GM19463 (cell line): ENCODE measurements around the gene P3H3.
A peak's percentile ranks its signal among the peaks of the same experiment; 100 is the strongest.

Experiments used
- ATAC-seq: cut with Tn5 transposase; IDR thresholded peaks from one replicate; pipeline ENCODE4 v1.9.1; 2021; ENCODE audit warnings: mild to moderate bottlenecking, moderate library complexity; ENCODE audit not compliant: unreplicated experiment

P3H3 gene

DNA sequence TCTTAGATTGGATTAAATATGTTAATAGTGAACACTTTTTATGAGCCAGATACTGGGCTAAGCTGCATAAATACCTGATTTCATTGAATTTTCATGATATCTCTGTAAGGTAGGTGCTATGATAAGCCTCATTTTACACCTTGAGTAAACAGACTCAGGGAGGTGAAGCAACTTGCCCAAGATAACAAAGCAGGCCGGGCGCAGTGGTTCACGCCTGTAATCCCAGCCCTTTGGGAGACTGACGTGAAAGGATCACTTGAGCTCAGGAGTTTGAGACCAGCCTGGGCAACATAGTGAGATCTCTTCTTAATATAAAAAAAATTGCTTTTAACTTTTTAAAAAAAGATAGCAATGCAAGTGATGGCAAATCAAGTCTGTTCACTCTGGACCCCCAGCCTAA lies 13.9 kb downstream of the P3H3 start:
- ATAC-seq: no peak

DNA sequence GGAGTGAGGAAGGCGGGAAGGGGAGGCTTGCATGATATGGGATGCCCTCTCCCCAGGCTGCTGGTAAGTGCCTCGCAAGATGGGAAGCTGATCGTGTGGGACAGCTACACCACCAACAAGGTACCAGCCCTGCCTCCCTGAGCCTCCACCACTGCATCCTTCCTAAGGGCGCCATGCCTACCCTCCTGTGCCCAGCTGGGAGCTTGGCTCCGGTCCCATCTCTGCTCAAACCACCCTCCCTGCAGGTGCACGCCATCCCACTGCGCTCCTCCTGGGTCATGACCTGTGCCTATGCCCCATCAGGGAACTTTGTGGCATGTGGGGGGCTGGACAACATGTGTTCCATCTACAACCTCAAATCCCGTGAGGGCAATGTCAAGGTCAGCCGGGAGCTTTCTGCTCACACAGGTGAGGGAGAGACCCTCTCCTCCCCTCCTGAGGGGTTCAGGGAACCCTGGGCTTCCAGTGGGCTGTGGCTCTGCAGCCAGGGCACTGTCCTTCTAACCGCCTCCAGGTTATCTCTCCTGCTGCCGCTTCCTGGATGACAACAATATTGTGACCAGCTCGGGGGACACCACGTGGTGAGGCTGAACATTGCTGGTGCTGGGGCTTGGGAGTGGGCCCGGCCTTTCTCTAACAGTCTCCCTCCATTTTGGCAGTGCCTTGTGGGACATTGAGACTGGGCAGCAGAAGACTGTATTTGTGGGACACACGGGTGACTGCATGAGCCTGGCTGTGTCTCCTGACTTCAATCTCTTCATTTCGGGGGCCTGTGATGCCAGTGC lies 15.1 kb downstream of the P3H3 start:
- no peak for ATAC-seq

DNA sequence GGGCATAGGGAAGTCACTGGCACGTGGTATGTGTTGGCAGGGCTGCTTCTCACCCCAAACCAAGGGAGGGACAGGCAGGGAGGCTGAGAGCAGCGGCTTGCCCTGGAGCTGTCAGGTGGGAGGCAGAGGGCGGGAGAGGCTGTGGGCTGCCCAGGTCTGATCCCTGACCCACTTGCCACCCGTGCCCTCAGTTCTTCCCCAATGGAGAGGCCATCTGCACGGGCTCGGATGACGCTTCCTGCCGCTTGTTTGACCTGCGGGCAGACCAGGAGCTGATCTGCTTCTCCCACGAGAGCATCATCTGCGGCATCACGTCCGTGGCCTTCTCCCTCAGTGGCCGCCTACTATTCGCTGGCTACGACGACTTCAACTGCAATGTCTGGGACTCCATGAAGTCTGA lies 17.2 kb downstream of the P3H3 start:
- no peak for ATAC-seq

DNA sequence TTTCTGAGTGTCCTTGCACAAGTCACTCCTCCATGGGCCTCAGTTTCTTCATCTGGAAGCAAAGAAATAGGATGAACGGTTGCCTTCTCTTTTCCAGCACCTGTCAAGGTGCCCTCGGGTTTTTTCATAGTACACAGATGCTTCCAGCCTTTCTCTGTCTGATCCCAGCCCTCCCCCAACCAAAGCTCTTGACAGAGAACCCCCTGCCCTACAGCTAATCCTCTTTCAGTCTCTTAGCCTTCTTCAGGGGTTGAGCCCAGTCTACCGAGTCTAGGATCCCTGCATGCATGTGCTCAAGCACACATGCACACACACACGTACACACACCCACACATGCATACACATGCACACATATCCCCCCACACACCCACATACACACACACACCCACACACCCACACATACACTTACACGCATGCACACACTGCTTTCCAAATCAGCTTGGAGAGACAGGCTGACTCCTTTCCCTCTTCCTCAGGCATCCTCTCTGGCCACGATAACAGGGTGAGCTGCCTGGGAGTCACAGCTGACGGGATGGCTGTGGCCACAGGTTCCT lies 18.2 kb downstream of the P3H3 start:
- no peak for ATAC-seq

DNA sequence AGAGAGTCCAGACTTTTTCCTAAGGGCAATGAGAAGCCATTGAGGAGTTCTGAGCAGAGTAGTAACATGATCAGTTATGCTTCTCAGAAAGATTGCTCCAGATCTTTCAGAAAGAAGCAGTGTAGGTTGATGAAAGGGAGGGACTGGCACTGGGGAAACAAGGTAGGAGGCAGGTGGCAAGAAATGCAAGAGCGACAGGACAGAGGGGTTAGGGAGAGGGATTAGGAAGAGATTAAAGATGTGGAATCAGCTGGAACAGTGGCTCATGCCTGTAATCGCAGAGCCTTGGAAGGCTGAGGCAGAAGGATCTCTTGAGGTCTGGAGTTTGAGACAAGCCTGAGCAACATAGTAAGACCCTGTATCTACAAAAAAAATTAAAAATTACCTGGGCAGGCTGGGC lies 19.5 kb downstream of the P3H3 start:
- ATAC-seq: no peak

DNA sequence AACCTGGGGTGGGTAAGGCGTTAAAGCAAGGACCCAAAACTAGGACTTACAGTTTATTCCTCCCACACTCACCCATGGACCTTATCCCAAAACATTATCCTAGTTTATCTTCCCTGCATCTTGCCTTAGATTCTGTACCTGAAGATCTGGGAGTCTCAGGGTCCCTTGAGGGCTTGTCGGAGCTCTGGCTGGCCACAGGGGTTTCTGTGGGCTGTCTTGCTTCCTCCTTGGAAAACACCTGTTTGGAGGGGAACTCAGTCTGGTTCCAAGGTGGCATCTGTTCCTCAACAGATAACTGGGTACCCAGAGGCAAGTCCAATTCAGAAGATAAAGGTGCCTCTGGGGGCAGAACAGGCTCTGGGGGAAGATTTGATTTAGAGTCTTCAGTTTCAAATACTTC lies 21.2 kb downstream of the P3H3 start:
- no peak for ATAC-seq

DNA sequence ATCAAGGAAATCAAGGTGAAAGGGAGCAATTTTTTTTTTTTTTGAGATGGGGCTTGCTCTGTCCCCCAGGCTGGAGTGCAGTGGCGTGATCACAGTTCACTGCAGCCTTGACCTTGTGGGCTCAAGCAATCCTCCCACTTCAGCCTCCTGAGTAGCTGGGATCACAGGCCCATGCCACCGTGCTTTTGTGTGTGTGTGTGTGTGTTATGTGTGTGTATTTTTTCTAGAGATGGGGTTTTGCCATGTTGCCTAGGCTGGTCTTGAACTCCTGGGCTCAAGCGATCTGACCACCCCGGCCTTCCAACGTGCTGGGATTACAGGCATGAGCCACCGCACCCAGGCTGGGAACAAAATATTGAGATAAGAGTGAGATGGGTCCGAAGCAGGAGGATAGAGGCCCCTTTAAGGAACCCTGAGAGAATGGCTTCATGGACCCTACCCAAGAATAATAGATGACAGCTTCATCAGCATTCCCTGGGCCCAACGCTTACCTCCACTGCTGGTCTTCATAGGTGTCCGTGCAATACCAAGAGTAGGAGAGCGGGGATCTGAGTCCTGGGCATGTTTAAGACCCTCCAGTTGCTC lies 21.9 kb downstream of the P3H3 start:
- no peak for ATAC-seq

DNA sequence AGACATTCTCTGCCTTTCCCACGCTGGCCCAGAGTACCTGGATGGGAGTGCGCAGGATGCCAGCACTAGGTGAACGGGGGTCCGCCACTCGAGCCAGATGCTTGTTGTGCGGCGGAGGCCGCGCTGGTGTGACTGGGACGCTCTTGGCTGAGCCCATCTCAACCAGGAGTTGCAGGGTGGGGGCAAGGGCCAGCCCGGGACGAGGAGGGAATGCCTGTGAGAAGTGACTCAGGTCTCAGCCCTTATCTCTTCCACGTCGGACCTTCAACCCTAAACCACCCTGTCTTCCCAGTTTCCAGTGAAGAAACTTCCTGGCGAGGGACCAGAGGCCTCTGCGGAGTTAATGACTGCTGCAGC lies 22.6 kb downstream of the P3H3 start:
- ATAC-seq: no peak

DNA sequence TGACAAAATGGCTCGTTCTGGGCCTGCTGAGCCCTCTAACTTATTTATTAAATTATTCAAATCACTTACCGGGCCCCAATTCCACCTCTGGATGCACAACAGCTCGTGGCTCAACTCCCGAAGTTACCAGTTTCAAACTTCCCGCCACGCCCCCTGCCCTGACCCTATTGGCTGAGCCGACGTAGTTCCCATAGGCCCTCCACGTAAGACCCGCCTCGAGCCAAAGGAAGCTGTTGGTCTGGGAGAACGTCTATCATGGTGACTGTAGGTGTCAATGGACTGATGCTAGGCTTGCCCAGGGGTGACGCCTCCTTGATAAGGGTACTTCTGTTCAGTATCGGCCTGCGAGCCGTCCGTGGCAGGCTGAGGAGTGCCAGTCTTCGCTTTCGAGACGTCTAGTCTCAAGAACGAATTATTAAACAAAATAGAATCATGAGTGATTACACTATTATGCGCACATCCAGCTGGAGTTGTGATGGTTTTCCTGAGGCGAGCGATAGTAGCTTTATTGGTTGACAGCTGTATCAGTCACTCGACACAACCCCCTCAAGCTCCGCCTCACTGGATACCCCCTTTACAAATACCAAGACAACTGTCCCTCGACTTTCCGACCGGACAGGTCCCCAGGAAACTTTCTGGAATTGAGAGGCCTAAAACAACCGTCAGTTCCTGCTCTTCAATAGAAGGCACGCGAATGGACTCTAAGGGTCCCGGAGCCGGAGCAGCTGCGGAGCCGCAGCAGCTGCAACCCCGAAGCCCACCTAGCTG lies 23.1 kb downstream of the P3H3 start, which contains the start of gene CDCA3:
TSS of gene CDCA3 (minus strand) at position 134 of the 768 bp plus-strand sequence. CDS start 334 bp downstream, outside the sequence.
- peak; percentile 44 for ATAC-seq

DNA sequence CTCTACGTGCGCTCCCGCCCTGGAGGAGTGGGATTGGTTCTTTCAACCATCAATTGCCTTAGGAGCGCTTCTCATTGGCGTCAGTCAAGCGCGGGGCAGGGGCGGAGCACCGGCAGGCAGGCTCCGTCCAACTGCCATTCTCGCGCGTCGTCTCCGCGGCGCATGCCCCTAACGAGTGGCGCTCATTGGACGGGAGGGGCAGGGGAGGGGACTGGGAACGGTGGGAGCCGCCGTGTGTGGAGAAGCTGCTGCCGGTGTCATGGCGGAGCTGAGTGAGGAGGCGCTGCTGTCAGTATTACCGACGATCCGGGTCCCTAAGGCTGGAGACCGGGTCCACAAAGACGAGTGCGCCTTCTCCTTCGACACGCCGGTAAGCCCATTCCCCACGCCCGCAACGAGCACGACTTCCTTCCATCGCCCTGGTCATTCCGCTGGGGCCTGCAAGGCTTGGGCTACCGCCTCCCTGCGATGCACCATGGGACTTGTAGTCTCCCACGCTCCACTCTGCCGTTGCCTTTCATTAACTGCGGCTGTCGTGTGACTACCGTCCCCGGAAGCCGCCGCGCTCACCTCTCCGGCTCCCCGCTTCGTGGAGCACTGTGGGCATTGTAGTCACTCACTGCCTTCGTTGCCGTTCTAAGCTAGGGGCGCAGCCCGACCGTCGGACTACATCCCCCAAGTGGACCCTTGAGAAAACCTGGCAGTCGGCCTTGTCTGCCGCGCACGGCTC lies 23.9 kb downstream of the P3H3 start, which contains the start of gene USP5:
TSS of gene USP5 (plus strand) at position 230 of the 730 bp plus-strand sequence. CDS start at position 260, 30 bp downstream.
- ATAC-seq: peak; percentile 69

DNA sequence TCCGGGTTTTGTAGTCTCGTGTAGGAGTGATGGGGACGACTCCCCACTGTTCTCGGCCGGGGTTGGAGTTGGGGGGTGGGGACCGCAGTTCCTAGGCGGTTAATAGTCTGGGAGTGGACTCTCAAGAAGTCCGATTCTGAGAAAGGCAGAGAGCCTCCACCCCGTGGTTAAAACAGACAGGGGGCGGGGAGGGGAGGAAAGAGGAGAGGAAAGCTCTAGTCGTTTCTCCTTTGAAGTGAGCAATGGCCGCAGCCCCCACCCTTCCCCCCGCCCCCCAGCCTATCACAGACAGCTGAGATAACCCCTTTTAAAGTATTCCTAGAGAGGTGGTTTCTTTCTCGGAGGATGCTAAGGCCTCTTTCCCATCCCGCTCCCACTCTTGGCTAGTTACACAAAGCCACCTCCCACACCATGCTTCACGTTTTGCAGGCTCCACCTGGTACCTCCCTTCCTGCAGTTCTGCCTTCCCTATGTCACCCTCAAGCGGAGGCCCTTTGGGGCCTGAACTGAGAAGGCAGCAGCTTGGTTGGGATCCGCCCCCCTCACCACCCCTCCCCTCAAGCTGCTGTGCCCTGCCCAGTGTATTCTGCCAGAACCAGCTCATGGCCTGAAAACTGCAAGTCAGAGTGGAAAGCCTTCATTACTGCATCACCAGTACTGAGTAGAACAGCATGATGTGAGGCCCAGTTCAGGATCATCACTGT lies 24.6 kb downstream of the P3H3 start:
- no peak for ATAC-seq

DNA sequence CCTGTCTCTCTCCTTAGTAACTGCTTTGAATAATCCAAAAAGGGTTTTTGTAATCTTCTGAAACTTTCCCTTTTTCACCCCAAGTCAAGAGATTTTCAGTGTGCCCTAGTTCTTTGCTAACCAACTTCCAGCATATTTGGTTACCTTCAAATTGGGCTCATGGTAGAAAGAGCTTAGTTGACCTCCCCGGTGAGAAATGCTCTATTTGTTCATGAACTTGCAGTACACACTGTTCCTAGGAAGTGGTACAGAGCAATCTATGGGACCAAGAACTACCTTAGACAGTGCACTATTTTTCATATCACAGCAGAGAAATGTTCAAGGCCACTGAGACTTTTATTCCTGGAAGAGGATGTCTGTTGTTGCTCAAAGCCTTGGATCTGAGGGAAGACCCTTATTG lies 25.4 kb downstream of the P3H3 start:
- no peak for ATAC-seq

DNA sequence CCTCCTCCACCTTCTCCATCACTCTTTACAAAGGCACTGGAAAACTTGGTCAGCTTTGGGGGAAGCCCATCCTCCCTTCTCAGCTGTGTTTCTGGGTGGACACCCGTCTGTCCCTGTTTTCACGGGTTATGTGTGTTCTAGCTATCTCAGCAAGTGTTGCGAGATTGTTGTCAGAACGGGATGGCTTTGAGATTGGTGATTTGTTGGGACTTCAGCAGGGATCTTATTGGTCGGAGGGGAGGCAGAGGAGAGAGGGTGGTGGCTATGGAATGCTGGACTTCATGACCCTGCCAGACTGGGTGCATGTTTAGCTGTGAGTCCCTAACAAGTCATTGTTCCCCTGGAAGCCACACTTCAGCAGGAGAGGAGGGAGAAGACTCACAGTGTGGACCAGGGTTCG lies 25.8 kb downstream of the P3H3 start:
- ATAC-seq: no peak

DNA sequence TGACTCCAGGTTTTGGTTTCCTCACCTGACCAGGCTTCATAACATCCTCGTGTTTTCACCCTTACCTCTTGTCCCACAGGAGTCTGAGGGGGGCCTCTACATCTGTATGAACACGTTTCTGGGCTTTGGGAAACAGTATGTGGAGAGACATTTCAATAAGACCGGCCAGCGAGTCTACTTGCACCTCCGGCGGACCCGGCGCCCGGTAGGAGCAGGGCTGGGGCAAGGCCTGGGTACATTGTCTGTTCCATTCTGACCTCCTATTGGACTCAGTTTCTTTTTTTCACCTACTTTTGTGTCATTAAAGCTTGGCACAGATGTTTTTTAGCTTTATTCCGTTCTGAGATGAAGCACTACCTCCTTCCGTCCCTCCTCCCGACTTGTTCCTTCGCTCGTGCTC lies 27.1 kb downstream of the P3H3 start:
- no peak for ATAC-seq

DNA sequence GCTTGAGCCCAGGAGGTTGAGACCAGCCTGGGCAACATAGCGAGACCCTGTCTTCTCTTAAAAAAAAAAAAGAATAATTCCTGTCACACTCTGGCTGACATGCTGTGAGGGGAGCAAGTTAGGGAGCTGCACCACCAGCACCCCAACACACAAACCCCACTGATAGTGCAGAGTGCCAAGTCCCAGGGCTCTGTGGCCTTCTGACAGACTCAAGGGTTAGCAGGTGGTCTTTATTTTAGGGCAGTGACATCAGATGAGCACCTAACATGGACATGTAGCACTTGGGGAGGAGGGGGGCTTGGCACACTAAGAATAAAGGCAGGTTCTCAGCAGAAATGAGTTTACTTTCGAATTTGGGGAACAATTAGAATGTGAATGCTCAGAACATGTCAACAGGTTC lies 30.6 kb downstream of the P3H3 start:
- ATAC-seq: no peak

DNA sequence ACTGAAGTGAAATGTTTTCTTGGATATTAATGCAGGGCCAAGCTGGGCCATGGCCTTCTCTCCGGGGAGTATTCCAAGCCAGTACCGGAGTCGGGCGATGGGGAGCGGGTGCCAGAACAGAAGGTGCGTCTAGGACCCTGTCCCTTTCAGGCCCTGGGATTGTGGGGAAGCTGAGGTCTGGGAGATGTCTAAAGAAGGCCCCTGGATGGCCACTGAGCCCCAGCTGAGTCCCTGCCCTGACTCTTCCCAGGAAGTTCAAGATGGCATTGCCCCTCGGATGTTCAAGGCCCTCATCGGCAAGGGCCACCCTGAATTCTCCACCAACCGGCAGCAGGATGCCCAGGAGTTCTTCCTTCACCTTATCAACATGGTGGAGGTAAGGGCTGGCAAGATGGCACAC lies 31.9 kb downstream of the P3H3 start:
- no peak for ATAC-seq

DNA sequence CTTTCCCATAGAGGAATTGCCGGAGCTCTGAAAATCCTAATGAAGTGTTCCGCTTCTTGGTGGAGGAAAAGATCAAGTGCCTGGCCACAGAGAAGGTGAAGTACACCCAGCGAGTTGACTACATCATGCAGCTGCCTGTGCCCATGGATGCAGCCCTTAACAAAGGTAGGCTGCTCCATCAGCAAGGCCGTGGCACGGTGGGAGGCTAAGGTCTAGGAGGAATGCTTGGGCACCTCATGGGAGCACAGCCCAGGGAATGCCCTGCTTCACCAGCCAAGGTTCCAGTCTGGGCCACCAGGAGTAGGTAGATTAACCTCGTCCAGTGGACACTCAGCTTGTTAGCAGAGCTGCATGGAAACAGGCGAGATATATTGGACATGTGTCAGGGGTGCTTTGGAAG lies 32.7 kb downstream of the P3H3 start:
- ATAC-seq: no peak

DNA sequence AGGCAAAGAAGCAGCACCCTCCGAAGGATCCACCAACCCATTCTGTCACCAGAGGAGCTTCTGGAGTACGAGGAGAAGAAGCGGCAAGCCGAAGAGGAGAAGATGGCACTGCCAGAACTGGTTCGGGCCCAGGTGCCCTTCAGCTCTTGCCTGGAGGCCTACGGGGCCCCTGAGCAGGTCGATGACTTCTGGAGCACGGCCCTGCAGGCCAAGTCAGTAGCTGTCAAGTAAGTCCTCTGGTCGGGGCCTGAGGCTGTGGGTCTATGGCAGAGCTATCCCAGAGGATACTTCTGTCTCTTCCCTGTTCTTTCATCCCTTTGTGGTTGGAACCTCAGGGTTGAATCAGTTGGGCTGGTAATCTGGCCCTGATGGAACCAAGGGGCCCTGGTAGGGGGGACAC lies 33.2 kb downstream of the P3H3 start:
- ATAC-seq: no peak

DNA sequence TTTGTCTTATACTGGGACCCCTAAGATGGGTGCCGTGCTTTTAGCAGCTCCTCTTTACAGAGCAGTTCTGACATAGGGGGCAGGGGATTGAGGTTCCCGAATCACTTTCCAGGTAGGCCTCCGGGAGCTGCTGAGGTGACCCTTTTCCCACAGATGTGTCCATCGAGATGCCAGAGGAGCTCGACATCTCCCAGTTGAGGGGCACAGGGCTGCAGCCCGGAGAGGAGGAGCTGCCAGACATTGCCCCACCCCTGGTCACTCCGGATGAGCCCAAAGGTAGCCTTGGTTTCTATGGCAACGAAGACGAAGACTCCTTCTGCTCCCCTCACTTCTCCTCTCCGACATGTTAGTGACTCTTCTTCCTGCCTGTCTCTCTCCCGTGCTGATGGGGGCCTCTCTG lies 34.8 kb downstream of the P3H3 start:
- no peak for ATAC-seq

DNA sequence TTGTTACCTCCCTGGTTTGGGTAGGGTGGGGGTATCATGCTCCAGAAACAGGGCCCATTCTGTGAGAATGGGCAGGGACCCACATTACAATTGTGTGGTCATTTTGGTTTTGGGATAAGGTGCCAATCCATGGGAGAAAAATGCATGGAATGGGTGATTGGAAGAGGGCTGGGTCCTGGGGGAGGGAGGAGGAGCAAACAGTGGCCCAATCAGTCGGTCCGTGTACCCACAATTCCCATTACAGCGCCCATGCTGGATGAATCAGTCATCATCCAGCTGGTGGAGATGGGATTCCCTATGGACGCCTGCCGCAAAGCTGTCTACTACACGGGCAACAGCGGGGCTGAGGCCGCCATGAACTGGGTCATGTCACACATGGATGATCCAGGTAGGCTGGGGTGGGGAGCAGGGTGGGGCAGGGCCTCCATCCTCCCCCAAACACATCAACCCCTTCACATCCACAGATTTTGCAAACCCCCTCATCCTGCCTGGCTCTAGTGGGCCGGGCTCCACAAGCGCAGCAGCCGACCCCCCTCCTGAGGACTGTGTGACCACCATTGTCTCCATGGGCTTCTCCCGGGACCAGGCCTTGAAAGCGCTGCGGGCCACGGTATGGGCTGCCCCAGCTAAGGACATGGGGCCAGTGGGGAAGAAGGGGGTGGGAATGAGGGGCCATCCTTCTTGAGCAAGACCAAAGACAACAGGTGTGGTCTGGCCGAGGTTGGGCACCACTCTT lies 35.5 kb downstream of the P3H3 start:
- no peak for ATAC-seq
